H9 (cell line): Measurements from ENCODE around the gene OXLD1. TPM values are rescaled to one million over a fixed set of nuclear protein-coding genes. Genes with fewer than 3 reads are reported as not detected.

ENCODE experiments used
- DNase-seq: peaks from one replicate; pipeline ENCODE4 v3.0.0-alpha.2; 2017
- H2AFZ ChIP-seq: one replicate; pipeline ENCODE4 v1.6.1; 2013; ENCODE audit warnings: mild to moderate bottlenecking, low read length, control low read depth, moderate library complexity
- H2AK5ac ChIP-seq: 2 replicates; pipeline ENCODE4 v1.6.1; 2013; ENCODE audit warnings: low read length, control low read depth, mixed read lengths; ENCODE audit not compliant: insufficient read length
- H2BK120ac ChIP-seq: one replicate; pipeline ENCODE4 v1.6.1; 2013; ENCODE audit warnings: low read depth, mild to moderate bottlenecking, low read length, control low read depth, inconsistent platforms; ENCODE audit not compliant: poor library complexity, severe bottlenecking
- H2BK12ac ChIP-seq: 2 replicates; pipeline ENCODE4 v1.6.1; 2013; ENCODE audit warnings: low read length, control low read depth, mixed read lengths, low read depth; ENCODE audit not compliant: insufficient read length
- H2BK15ac ChIP-seq: 2 replicates; pipeline ENCODE4 v1.6.1; 2013; ENCODE audit warnings: low read depth, low read length, control low read depth
- H2BK20ac ChIP-seq: one replicate; pipeline ENCODE4 v1.6.1; 2013; ENCODE audit warnings: low read depth, mild to moderate bottlenecking, low read length, control low read depth, inconsistent platforms; ENCODE audit not compliant: poor library complexity, severe bottlenecking
- H2BK5ac ChIP-seq: 2 replicates; pipeline ENCODE4 v1.6.1; 2013; ENCODE audit warnings: low read length, control low read depth, mixed read lengths; ENCODE audit not compliant: insufficient read length
- H3K14ac ChIP-seq: 2 replicates; pipeline ENCODE4 v1.6.1; 2013; ENCODE audit warnings: low read length, control low read depth; ENCODE audit not compliant: insufficient read depth
- H3K18ac ChIP-seq: 2 replicates; pipeline ENCODE4 v1.6.1; 2013; ENCODE audit warnings: low read depth, mild to moderate bottlenecking, mixed read lengths, low read length, control low read depth; ENCODE audit not compliant: insufficient read length
- H3K23ac ChIP-seq: 2 replicates; pipeline ENCODE4 v1.6.1; 2013; ENCODE audit warnings: low read length, control low read depth, mixed read lengths, low read depth; ENCODE audit not compliant: insufficient read length
- H3K23me2 ChIP-seq: 2 replicates; pipeline ENCODE4 v1.6.1; 2013; ENCODE audit warnings: low read depth, mild to moderate bottlenecking, mixed read lengths, low read length, control low read depth; ENCODE audit not compliant: insufficient read length, poor library complexity, severe bottlenecking
- H3K27ac ChIP-seq: 2 replicates; pipeline ENCODE4 v1.5.1; 2013; ENCODE audit warnings: low read length, control low read depth, mixed read lengths, low read depth; ENCODE audit not compliant: insufficient read length
- H3K27me3 ChIP-seq: 2 replicates; pipeline ENCODE4 v1.6.1; 2013; ENCODE audit warnings: low read length, control low read depth, inconsistent platforms; ENCODE audit not compliant: insufficient read depth
- H3K4ac ChIP-seq: 2 replicates; pipeline ENCODE4 v1.6.1; 2013; ENCODE audit warnings: low read depth, mild to moderate bottlenecking, control low read depth, inconsistent platforms, low read length, moderate library complexity
- H3K4me1 ChIP-seq: 2 replicates; pipeline ENCODE4 v1.6.1; 2013; ENCODE audit warnings: low read length, control low read depth, inconsistent platforms; ENCODE audit not compliant: insufficient read depth
- H3K4me2 ChIP-seq: 2 replicates; pipeline ENCODE4 v1.6.1; 2013; ENCODE audit warnings: low read length, control low read depth, mixed read lengths; ENCODE audit not compliant: insufficient read length, insufficient read depth
- H3K56ac ChIP-seq: 2 replicates; pipeline ENCODE4 v1.6.1; 2013; ENCODE audit warnings: low read depth, mild to moderate bottlenecking, mixed read lengths, low read length, control low read depth; ENCODE audit not compliant: insufficient read length
- H3K79me1 ChIP-seq: 2 replicates; pipeline ENCODE4 v1.6.1; 2013; ENCODE audit warnings: low read depth, mild to moderate bottlenecking, moderate library complexity, low read length, control low read depth, inconsistent platforms; ENCODE audit not compliant: insufficient read depth, poor library complexity, severe bottlenecking
- H3K79me2 ChIP-seq: 2 replicates; pipeline ENCODE4 v1.6.1; 2013; ENCODE audit warnings: low read length, control low read depth, inconsistent platforms; ENCODE audit not compliant: insufficient read depth
- H3K9ac ChIP-seq: 2 replicates; pipeline ENCODE4 v1.6.1; 2013; ENCODE audit warnings: low read length, control low read depth, mixed read lengths; ENCODE audit not compliant: insufficient read length; ENCODE audit errors: extremely low read depth
- H3K9me3 ChIP-seq: one replicate; pipeline ENCODE4 v1.6.1; 2013; ENCODE audit warnings: low read depth, low read length, inconsistent platforms; ENCODE audit not compliant: control insufficient read depth
- H3T11ph ChIP-seq: one replicate; pipeline ENCODE4 v1.6.1; 2013; ENCODE audit warnings: mild to moderate bottlenecking, low read length, control low read depth, inconsistent platforms
- H4K20me1 ChIP-seq: one replicate; pipeline ENCODE4 v1.6.1; 2013; ENCODE audit not compliant: control insufficient read depth, insufficient read length, insufficient read depth
- H4K5ac ChIP-seq: 2 replicates; pipeline ENCODE4 v1.6.1; 2013; ENCODE audit warnings: low read depth, mild to moderate bottlenecking, mixed read lengths, low read length, control low read depth; ENCODE audit not compliant: insufficient read length
- H4K8ac ChIP-seq: replicated peaks from 2 replicates; pipeline ENCODE4 v1.6.1; 2013; ENCODE audit warnings: low read length, control low read depth, mixed read lengths, low read depth; ENCODE audit not compliant: insufficient read length
- H4K91ac ChIP-seq: 2 replicates; pipeline ENCODE4 v1.6.1; 2013; ENCODE audit warnings: low read depth, mild to moderate bottlenecking, moderate library complexity, mixed read lengths, low read length, control low read depth; ENCODE audit not compliant: insufficient read length
- H3K27ac Mint-ChIP-seq, 3 experiments: 2 replicates in 2 of 3; 3 replicates in 1 of 3; pipeline ENCODE4 v1.8.0; 2020 to 2021; ENCODE audit warnings: mixed read lengths in 3 of 3, mild to moderate bottlenecking in 1 of 3, moderate library complexity in 1 of 3
- H3K27me3 Mint-ChIP-seq: 2 replicates; pipeline ENCODE4 v1.8.0; 2021; ENCODE audit warnings: low read depth, mild to moderate bottlenecking, moderate library complexity, mixed read lengths
- H3K36me3 Mint-ChIP-seq, 3 experiments: 2 replicates in 2 of 3; 3 replicates in 1 of 3; pipeline ENCODE4 v1.8.0; 2020 to 2021; ENCODE audit warnings: low read depth in 3 of 3, mixed read lengths in 3 of 3; ENCODE audit not compliant: insufficient read depth in 1 of 3
- H3K4me1 Mint-ChIP-seq, 2 experiments: 2 replicates each; pipeline ENCODE4 v1.8.0; 2020; ENCODE audit warnings: mixed read lengths in 2 of 2
- H3K4me3 Mint-ChIP-seq, 2 experiments: 2 replicates in 1 of 2; 3 replicates in 1 of 2; pipeline ENCODE4 v1.8.0; 2020 to 2021; ENCODE audit warnings: mild to moderate bottlenecking in 2 of 2, mixed read lengths in 2 of 2, moderate library complexity in 1 of 2
- H3K9me3 Mint-ChIP-seq, 2 experiments: 2 replicates in 1 of 2; 3 replicates in 1 of 2; pipeline ENCODE4 v1.8.0; 2020; ENCODE audit warnings: mild to moderate bottlenecking in 2 of 2, mixed read lengths in 2 of 2, moderate library complexity in 1 of 2
- WGBS: extraction: QIAGEN DNeasy Blood & Tissue Kit; methylation state at CpG from one replicate; pipeline ENCODE4 v1.1.7; 2013; ENCODE audit warnings: missing lambda C conversion rate, low lambda C conversion rate, mixed read lengths; ENCODE audit not compliant: insufficient read length; ENCODE audit errors: extremely low coverage; 5-methylcytosine and 5-hydroxymethylcytosine counted together
- total RNA-seq: library from RNA; stranded (reverse); gene quantifications from 2 replicates; pipeline ENCODE4 v1.2.1, GENCODE V29; 2021
- TF ChIP-seq, protein P1 (sequence below): fragments of 200-600 bp; sonication (generic); conservative IDR thresholded peaks from 3 replicates; pipeline ENCODE4 v1.8.0; 2021; ENCODE audit warnings: antibody characterized with exemption, mild to moderate bottlenecking

OXLD1 gene
- total RNA-seq, 1 experiment from 2014 or later, result 25.0 TPM

DNA sequence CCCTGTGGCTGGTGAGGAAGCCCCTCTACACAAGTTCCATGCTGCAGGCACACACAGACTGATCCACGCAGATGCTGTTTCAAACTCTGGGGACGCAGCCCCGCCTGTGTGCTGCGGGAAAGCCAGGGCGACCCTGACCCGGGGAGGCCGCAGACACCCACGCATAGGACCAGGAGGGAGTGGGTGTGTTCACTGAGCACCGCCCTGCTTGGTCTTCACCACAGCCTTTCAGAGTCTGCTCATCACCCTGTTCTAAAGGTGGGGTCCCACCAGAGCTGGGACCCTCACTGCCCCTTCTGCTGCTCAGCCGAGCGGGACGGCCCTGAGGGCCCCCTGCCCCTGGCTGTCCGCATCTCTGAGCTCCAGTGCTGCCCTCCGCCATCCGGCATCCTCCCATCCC lies 21.9 kb downstream of the OXLD1 start:
- no peak overlapping the region for H2AK5ac ChIP-seq
- WGBS, result no CpG with 5 or more reads among the region's 15 CpGs
- H3K56ac ChIP-seq, result no peak overlapping the region
- no peak for DNase-seq
- H3K9me3 Mint-ChIP-seq, result no peaks in the 10 kb centered on the region; a peak in 1 of 5 replicates
- H3K36me3 Mint-ChIP-seq, result no peaks in the 10 kb centered on the region
- no peak overlapping the region for H3K18ac ChIP-seq
- H2BK120ac ChIP-seq, result no peak overlapping the region
- H3K14ac ChIP-seq, result no peak overlapping the region
- no peak overlapping the region for H3K23ac ChIP-seq
- no peak overlapping the region for H3K4me2 ChIP-seq
- H2BK5ac ChIP-seq, result no peak overlapping the region
- H3K4me1 Mint-ChIP-seq, result peaks cover 3 to 4% of the 10 kb centered on the region in 2 experiments; a peak in 2 of 4 replicates
- no peaks in the 10 kb centered on the region for H4K20me1 ChIP-seq
- H3K23me2 ChIP-seq, result no peaks in the 10 kb centered on the region
- H3K4me3 Mint-ChIP-seq, result no peak overlapping the region
- H3K27ac Mint-ChIP-seq, result peak overlapping the region in 2 of 3 experiments; percentile 51 to 91; a peak in 2 of 7 replicates
- H3K4me1 ChIP-seq, result no peaks in the 10 kb centered on the region
- no peaks in the 10 kb centered on the region for H3K79me2 ChIP-seq
- H3K9ac ChIP-seq, result no peak overlapping the region
- no peaks in the 10 kb centered on the region for H3K9me3 ChIP-seq
- H3T11ph ChIP-seq, result no peak overlapping the region
- H3K79me1 ChIP-seq, result no peaks in the 10 kb centered on the region
- TF ChIP-seq, protein P1, sequence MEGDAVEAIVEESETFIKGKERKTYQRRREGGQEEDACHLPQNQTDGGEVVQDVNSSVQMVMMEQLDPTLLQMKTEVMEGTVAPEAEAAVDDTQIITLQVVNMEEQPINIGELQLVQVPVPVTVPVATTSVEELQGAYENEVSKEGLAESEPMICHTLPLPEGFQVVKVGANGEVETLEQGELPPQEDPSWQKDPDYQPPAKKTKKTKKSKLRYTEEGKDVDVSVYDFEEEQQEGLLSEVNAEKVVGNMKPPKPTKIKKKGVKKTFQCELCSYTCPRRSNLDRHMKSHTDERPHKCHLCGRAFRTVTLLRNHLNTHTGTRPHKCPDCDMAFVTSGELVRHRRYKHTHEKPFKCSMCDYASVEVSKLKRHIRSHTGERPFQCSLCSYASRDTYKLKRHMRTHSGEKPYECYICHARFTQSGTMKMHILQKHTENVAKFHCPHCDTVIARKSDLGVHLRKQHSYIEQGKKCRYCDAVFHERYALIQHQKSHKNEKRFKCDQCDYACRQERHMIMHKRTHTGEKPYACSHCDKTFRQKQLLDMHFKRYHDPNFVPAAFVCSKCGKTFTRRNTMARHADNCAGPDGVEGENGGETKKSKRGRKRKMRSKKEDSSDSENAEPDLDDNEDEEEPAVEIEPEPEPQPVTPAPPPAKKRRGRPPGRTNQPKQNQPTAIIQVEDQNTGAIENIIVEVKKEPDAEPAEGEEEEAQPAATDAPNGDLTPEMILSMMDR, result no peak
- no peak overlapping the region for H2AFZ ChIP-seq
- H3K27me3 ChIP-seq, result no peaks in the 10 kb centered on the region; the same call in 1 of the 2 replicates
- no peak overlapping the region for H3K27ac ChIP-seq
- H2BK20ac ChIP-seq, result no peak overlapping the region
- H4K8ac ChIP-seq, result no peak overlapping the region
- H2BK15ac ChIP-seq, result no peak overlapping the region
- no peak overlapping the region for H3K4ac ChIP-seq
- H2BK12ac ChIP-seq, result no peak overlapping the region
- H3K27me3 Mint-ChIP-seq, result no peaks in the 10 kb centered on the region; the same call in 1 of the 2 replicates
- H4K91ac ChIP-seq, result no peak overlapping the region
- no peak overlapping the region for H4K5ac ChIP-seq
